Measurements from ENCODE around the gene CXXC1.
"Not testable (repeated sequence)": the region's sequence is repeated elsewhere in the genome, so short reads cannot be mapped to it uniquely, and the experiment has no call there.

Gene CXXC1

GRCh38 chr18:50266248-50266704 lies 21.2 kb downstream of the CXXC1 start, which contains the start of gene CFAP53:
CFAP53 (minus strand) TSS chr18:50266495; CDS start chr18:50266404, 91 bp downstream.
- Histone ChIP-seq H3K27me3 (ENCODE audit: control insufficient read depth in 1 of 2, insufficient read depth in 2 of 2, low read length in 2 of 2) (no peaks in the 10 kb centered on the region), H3K9ac (ENCODE audit: low read length) (no peak within 1 kb of the TSS), H3K4me3 (ENCODE audit: low read depth in 1 of 2, low read length in 2 of 2) (peak within 1 kb of the TSS; percentile 28 to 92), H3K4me1 (ENCODE audit: insufficient read depth, low read length) (peaks cover 6% of the 10 kb centered on the region), H3K9me3 (ENCODE audit: low read length) (no peaks in the 10 kb centered on the region), H3K36me3 (ENCODE audit: insufficient read depth, low read length) (peaks cover 14% of the 10 kb centered on the region), H3K27ac (ENCODE audit: low read depth, low read length) (no peak within 1 kb of the TSS)

- H3K27me3 ChIP-seq (ENCODE audit: control insufficient read depth in 1 of 2, insufficient read depth in 2 of 2, low read length in 2 of 2): no peaks in the 10 kb centered on the region
- no peak overlapping the region for H3K9ac ChIP-seq (ENCODE audit: low read length)
- no peaks in the 10 kb centered on the region for H3K36me3 ChIP-seq (ENCODE audit: insufficient read depth, low read length)
- H3K9me3 ChIP-seq (ENCODE audit: low read length): no peaks in the 10 kb centered on the region
- H3K4me3 ChIP-seq (ENCODE audit: low read depth in 1 of 2, low read length in 2 of 2): no peak overlapping the region
- peaks cover 6% of the 10 kb centered on the region for H3K4me1 ChIP-seq (ENCODE audit: insufficient read depth, low read length)
- H3K27ac ChIP-seq (ENCODE audit: low read depth, low read length): no peak overlapping the region
Measured at GRCh38 chr18:50262977-50263376, 24.5 kb downstream of the CXXC1 start.

- Histone ChIP-seq H3K27ac (ENCODE audit: low read depth, low read length) (no peak overlapping the region), H3K36me3 (ENCODE audit: insufficient read depth, low read length) (no peaks in the 10 kb centered on the region)
Measured at GRCh38 chr18:50250935-50251334, 36.6 kb downstream of the CXXC1 start.

DNA sequence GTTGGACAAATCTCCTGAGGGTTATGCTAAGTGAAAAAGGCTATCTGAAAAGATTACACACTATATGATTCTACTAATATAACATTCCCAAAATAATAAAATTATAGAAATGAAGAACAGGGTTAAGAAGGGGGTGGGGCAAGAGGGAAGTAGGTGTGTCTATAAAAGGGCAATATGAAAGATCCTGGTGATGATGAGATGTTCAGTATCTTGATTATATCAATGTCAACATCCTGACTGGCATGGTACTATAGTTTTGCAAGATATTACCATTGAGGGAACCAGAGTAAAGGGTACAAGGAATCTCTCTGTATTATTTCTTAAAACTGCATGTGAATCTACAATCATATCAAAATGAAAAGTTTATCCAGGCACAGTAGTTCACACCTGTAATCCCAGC lies 37.9 kb downstream of the CXXC1 start:
- Histone ChIP-seq H3K9ac (ENCODE audit: low read length) (no peak overlapping the region), H3K27me3 (ENCODE audit: control insufficient read depth in 1 of 2, insufficient read depth in 2 of 2, low read length in 2 of 2) (no peaks in the 10 kb centered on the region), H3K36me3 (ENCODE audit: insufficient read depth, low read length) (no peaks in the 10 kb centered on the region), H3K4me3 (ENCODE audit: low read depth in 1 of 2, low read length in 2 of 2) (no peak overlapping the region), H3K27ac (ENCODE audit: low read depth, low read length) (no peak overlapping the region), H3K4me1 (ENCODE audit: insufficient read depth, low read length) (no peaks in the 10 kb centered on the region), H3K9me3 (ENCODE audit: low read length) (no peaks in the 10 kb centered on the region)

More at GRCh38 chr18:50250935-50251334, 36.6 kb downstream of the CXXC1 start:
- no peaks in the 10 kb centered on the region for H3K4me1 ChIP-seq (ENCODE audit: insufficient read depth, low read length)
- H3K27me3 ChIP-seq (ENCODE audit: control insufficient read depth in 1 of 2, insufficient read depth in 2 of 2, low read length in 2 of 2): no peaks in the 10 kb centered on the region
- H3K9me3 ChIP-seq (ENCODE audit: low read length): no peaks in the 10 kb centered on the region
- no peak overlapping the region for H3K4me3 ChIP-seq (ENCODE audit: low read depth in 1 of 2, low read length in 2 of 2)
- no peak overlapping the region for H3K9ac ChIP-seq (ENCODE audit: low read length)

DNA sequence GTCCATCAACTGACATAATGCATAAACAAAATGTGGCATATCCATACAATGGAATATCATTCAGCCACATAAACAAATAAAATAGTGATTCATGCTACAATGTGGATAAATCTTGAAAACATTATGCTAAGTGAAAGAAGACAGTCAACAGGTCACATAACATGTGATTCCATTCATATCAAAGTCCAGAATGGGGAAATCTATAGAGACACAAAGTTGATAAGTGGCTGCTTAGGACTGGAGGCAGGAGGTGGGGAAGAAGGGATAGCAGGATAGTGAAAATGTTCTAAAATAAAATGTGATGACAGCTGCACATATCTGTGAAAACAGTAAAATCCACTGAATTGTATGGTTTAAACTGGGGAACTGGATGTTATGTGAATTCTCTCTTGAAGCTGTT lies 39.9 kb downstream of the CXXC1 start:
- Histone ChIP-seq H3K9ac (ENCODE audit: low read length) (no peak overlapping the region), H3K4me1 (ENCODE audit: insufficient read depth, low read length) (no peaks in the 10 kb centered on the region), H3K27me3 (ENCODE audit: control insufficient read depth in 1 of 2, insufficient read depth in 2 of 2, low read length in 2 of 2) (no peaks in the 10 kb centered on the region), H3K27ac (ENCODE audit: low read depth, low read length) (no peak overlapping the region), H3K9me3 (ENCODE audit: low read length) (no peaks in the 10 kb centered on the region), H3K4me3 (ENCODE audit: low read depth in 1 of 2, low read length in 2 of 2) (no peak overlapping the region), H3K36me3 (ENCODE audit: insufficient read depth, low read length) (no peaks in the 10 kb centered on the region)

- not testable (repeated sequence) for H3K27me3 ChIP-seq (ENCODE audit: control insufficient read depth in 1 of 2, insufficient read depth in 2 of 2, low read length in 2 of 2); H3K27ac ChIP-seq (ENCODE audit: low read depth, low read length); H3K9me3 ChIP-seq (ENCODE audit: low read length); H3K4me1 ChIP-seq (ENCODE audit: insufficient read depth, low read length); H3K36me3 ChIP-seq (ENCODE audit: insufficient read depth, low read length); H3K4me3 ChIP-seq (ENCODE audit: low read depth in 1 of 2, low read length in 2 of 2); H3K9ac ChIP-seq (ENCODE audit: low read length)
Measured at GRCh38 chr18:50241768-50242167, 45.7 kb downstream of the CXXC1 start.

GRCh38 chr18:50240080-50240563 lies 47.4 kb downstream of the CXXC1 start:
- H3K4me1 ChIP-seq (ENCODE audit: insufficient read depth, low read length): no peaks in the 10 kb centered on the region
- H3K4me3 ChIP-seq (ENCODE audit: low read depth in 1 of 2, low read length in 2 of 2): no peak overlapping the region
- H3K27me3 ChIP-seq (ENCODE audit: control insufficient read depth in 1 of 2, insufficient read depth in 2 of 2, low read length in 2 of 2): no peaks in the 10 kb centered on the region
- H3K9ac ChIP-seq (ENCODE audit: low read length): no peak overlapping the region
- no peaks in the 10 kb centered on the region for H3K9me3 ChIP-seq (ENCODE audit: low read length)
- H3K27ac ChIP-seq (ENCODE audit: low read depth, low read length): no peak overlapping the region
- H3K36me3 ChIP-seq (ENCODE audit: insufficient read depth, low read length): no peaks in the 10 kb centered on the region

- Histone ChIP-seq H3K27me3 (ENCODE audit: control insufficient read depth in 1 of 2, insufficient read depth in 2 of 2, low read length in 2 of 2) (no peaks in the 10 kb centered on the region), H3K36me3 (ENCODE audit: insufficient read depth, low read length) (no peaks in the 10 kb centered on the region), H3K27ac (ENCODE audit: low read depth, low read length) (no peak overlapping the region), H3K9ac (ENCODE audit: low read length) (no peak overlapping the region), H3K9me3 (ENCODE audit: low read length) (no peaks in the 10 kb centered on the region), H3K4me3 (ENCODE audit: low read depth in 1 of 2, low read length in 2 of 2) (no peak overlapping the region), H3K4me1 (ENCODE audit: insufficient read depth, low read length) (no peaks in the 10 kb centered on the region)
Measured at GRCh38 chr18:50232419-50232818, 55.1 kb downstream of the CXXC1 start.

Measured in muscle layer of colon (tissue), 2 donors.